Endothelial cell of umbilical vein (primary cell): ENCODE results near the gene NUBPL. TPM values are rescaled to one million over a fixed set of nuclear protein-coding genes. Genes with fewer than 3 reads are reported as not detected.

ENCODE experiments used
- BruUV-seq: library from RNA; stranded (reverse); fragments of 400-500 nt; replicated peaks from 2 replicates; lab custom pipeline; 2021; lab: Mats Ljungman, UMichigan
- CTCF ChIA-PET: fragments of 300-600, 350-600 bp; sonication (Branson Sonifier 250); formaldehyde crosslinking; loops from one replicate; lab custom pipeline; 2021; ENCODE audit warnings: antibody characterized with exemption, inconsistent platforms; lab: Charles Lee
- POLR2A ChIA-PET: fragments of 300-600, 350-600 bp; sonication (Branson Sonifier 250); formaldehyde crosslinking; loops from one replicate; lab custom pipeline; 2021; ENCODE audit warnings: antibody characterized with exemption, inconsistent platforms; lab: Charles Lee
- DNase-seq: peaks from one replicate; pipeline ENCODE4 v3.0.0-alpha.2; 2011; ENCODE audit warnings: low read depth, low spot score
- FAIRE-seq: peaks from 2 replicates; lab custom pipeline; 2011; peaks lifted over from hg19 to GRCh38; lab: Jason Lieb, UNC
- H2AFZ ChIP-seq: 2 replicates; pipeline ENCODE4 v1.6.0; 2012; ENCODE audit warnings: low read depth, low read length, control low read depth, inconsistent platforms
- H3K27ac ChIP-seq: 2 replicates; pipeline ENCODE4 v1.5.1; 2011; ENCODE audit warnings: low read depth, mild to moderate bottlenecking, control low read depth, low read length, moderate library complexity; ENCODE audit not compliant: insufficient read depth
- H3K27me3 ChIP-seq, 2 experiments: 2 replicates each; pipeline versions ENCODE4 v1.6.0 to v1.6.1; 2011; ENCODE audit warnings: low read length in 2 of 2, mixed read lengths in 1 of 2; ENCODE audit not compliant: control insufficient read depth in 2 of 2, insufficient read depth in 2 of 2
- H3K36me3 ChIP-seq, 2 experiments: 2 replicates in 1 of 2; 3 replicates in 1 of 2; pipeline ENCODE4 v1.5.1; 2011; ENCODE audit warnings: low read length in 2 of 2, mild to moderate bottlenecking in 1 of 2, moderate library complexity in 1 of 2; ENCODE audit not compliant: control insufficient read depth in 2 of 2, insufficient read depth in 2 of 2; ENCODE audit errors: extremely low read depth in 1 of 2
- H3K4me1 ChIP-seq: 3 replicates; pipeline ENCODE4 v1.5.1; 2011; ENCODE audit warnings: mild to moderate bottlenecking, low read length; ENCODE audit not compliant: control insufficient read depth, insufficient read depth; ENCODE audit errors: extremely low read depth
- H3K4me2 ChIP-seq: 2 replicates; pipeline ENCODE4 v1.6.1; 2011; ENCODE audit warnings: low read length, control low read depth, mixed read lengths; ENCODE audit not compliant: insufficient read depth
- H3K4me3 ChIP-seq, 3 experiments: fragments of 200-600 bp in 1 of 3; sonication (generic), shearing (Covaris generic) in 1 of 3; replicated peaks in 1 of 3; 2 replicates each; pipeline ENCODE4 v1.5.1; 2011 to 2016; ENCODE audit warnings: control low read depth in 3 of 3, low read length in 3 of 3, mild to moderate bottlenecking in 2 of 3, inconsistent platforms in 1 of 3, low read depth in 1 of 3, moderate library complexity in 1 of 3; ENCODE audit not compliant: insufficient read depth in 1 of 3
- H3K79me2 ChIP-seq: 2 replicates; pipeline ENCODE4 v1.6.0; 2012; ENCODE audit warnings: low read length, inconsistent platforms; ENCODE audit not compliant: control insufficient read depth, insufficient read depth
- H3K9ac ChIP-seq: replicated peaks from 2 replicates; pipeline ENCODE3; 2011; ENCODE audit warnings: low read length, control low read depth; ENCODE audit not compliant: insufficient read depth; ENCODE audit errors: extremely low read depth
- H3K9me1 ChIP-seq: replicated peaks from 3 replicates; pipeline ENCODE4 v1.6.0; 2011; ENCODE audit warnings: mild to moderate bottlenecking, low read length; ENCODE audit not compliant: control insufficient read depth, insufficient read depth; ENCODE audit errors: extremely low read depth
- H3K9me3 ChIP-seq: replicated peaks from 2 replicates; pipeline ENCODE4 v1.5.1; 2012; ENCODE audit warnings: low read length, inconsistent platforms; ENCODE audit not compliant: control insufficient read depth, insufficient read depth
- H4K20me1 ChIP-seq: replicated peaks from 2 replicates; pipeline ENCODE3; 2011; ENCODE audit warnings: mild to moderate bottlenecking, low read length; ENCODE audit not compliant: control insufficient read depth, insufficient read depth; ENCODE audit errors: extremely low read depth
- CTCF ChIP-seq, 2 donors: IDR thresholded peaks; 1 replicate in 1 of 2; 2 replicates in 1 of 2; pipeline ENCODE4 v1.5.1; 2011; ENCODE audit warnings: low read length in 2 of 2, mild to moderate bottlenecking in 2 of 2, moderate library complexity in 2 of 2, control low read depth in 1 of 2, inconsistent platforms in 1 of 2, low read depth in 1 of 2; ENCODE audit not compliant: insufficient read depth in 1 of 2; ENCODE audit errors: extremely low read depth in 1 of 2
- EZH2 ChIP-seq: IDR thresholded peaks from 2 replicates; pipeline ENCODE4 v1.6.1; 2012; ENCODE audit warnings: borderline replicate concordance, low read depth, mild to moderate bottlenecking, moderate library complexity, low read length, inconsistent platforms; ENCODE audit not compliant: severe bottlenecking
- FOS ChIP-seq: IDR thresholded peaks from 2 replicates; pipeline ENCODE4 v1.6.1; 2011; ENCODE audit warnings: mild to moderate bottlenecking, low read length, moderate library complexity, borderline replicate concordance; ENCODE audit not compliant: insufficient read depth
- GATA2 ChIP-seq: IDR thresholded peaks from 2 replicates; pipeline ENCODE4 v1.7.0; 2011; ENCODE audit warnings: low read depth, mild to moderate bottlenecking, moderate library complexity, mixed read lengths, low read length; ENCODE audit not compliant: insufficient read length, insufficient read depth
- JUN ChIP-seq: IDR thresholded peaks from 2 replicates; pipeline ENCODE4 v1.6.1; 2011; ENCODE audit warnings: borderline replicate concordance, low read depth; ENCODE audit not compliant: insufficient read length, insufficient read depth
- MYC ChIP-seq: IDR thresholded peaks from one replicate; pipeline ENCODE4 v1.6.1; 2011; ENCODE audit warnings: mild to moderate bottlenecking, low read depth, low read length
- POLR2A ChIP-seq: IDR thresholded peaks from 2 replicates; pipeline ENCODE4 v1.6.1; 2012; ENCODE audit warnings: low read depth, mild to moderate bottlenecking, control low read depth, low read length
- POLR2AphosphoS5 ChIP-seq: IDR thresholded peaks from 2 replicates; pipeline ENCODE4 v1.6.1; 2012; ENCODE audit warnings: low read depth, mild to moderate bottlenecking, control low read depth, low read length, moderate library complexity; ENCODE audit not compliant: insufficient read depth
- dilution Hi-C: fragments of 300-500 bp; cut with MboI; formaldehyde crosslinking; loops from one replicate; pipeline ENCODE4 v1.15.0; 2019; ENCODE audit warnings: low sequenced_read_pairs; ENCODE audit not compliant: extremely low pct_ligation_motif_present
- intact Hi-C: fragments of 100-400 bp; cut with micrococcal nuclease; formaldehyde crosslinking; loops from one replicate; pipeline ENCODE4 v1.10.0; 2022
- polyA plus RNA-seq, 4 experiments: library from polyadenylated mRNA; depleted of rRNA in 3 of 4; stranded (reverse) in 3 of 4; unstranded in 1 of 4; fragments of >200 nt; gene quantifications; 2 replicates each; pipeline versions ENCODE4 v1.2.1 to v1.2.3, GENCODE V29; 2011 to 2012; ENCODE audit warnings: missing spikeins in 1 of 4
- total RNA-seq: library from RNA; stranded (reverse); gene quantifications from 2 replicates; pipeline ENCODE4 v1.2.3, GENCODE V29; 2021
- TF ChIP-seq, protein P1 (sequence below): IDR thresholded peaks from 2 replicates; pipeline ENCODE4 v1.6.1; 2011; ENCODE audit not compliant: insufficient read depth, insufficient read length

NUBPL gene
- total and polyA plus RNA-seq, 2 donors (not counting 3 experiments of a cell fraction or from before 2014, with no cell fraction given), result 2.1 to 12.3 TPM

DNA sequence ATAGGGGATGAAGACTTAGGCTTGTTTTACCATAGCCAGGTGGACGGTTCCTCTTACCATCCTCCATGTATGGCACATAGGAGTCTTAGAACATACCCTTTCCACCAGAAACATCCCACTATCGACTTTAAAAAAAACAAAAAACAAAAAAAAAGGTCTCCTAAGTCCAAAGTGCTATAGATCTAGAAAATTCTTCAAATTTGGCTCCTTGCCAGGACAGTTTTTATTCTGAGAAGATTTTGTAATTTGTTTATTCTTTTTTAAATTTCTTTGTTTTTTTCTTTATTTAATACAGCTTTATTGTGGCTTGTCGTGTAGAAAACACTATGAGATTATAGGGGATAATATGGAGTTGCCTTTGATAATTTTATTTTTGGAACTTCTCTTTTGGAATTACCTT, 197.7 kb downstream of the NUBPL start:
- Histone ChIP-seq H3K9ac (no peak overlapping the region), H3K9me3 (no peaks in the 10 kb centered on the region), H2AFZ (no peak overlapping the region), H3K4me3 (no peak overlapping the region), H3K9me1 (no peaks in the 10 kb centered on the region), H3K27me3 (no peaks in the 10 kb centered on the region), H3K36me3 (no peaks in the 10 kb centered on the region), H3K79me2 (no peaks in the 10 kb centered on the region), H3K4me2 (no peak overlapping the region), H3K27ac (no peak overlapping the region), H3K4me1 (no peaks in the 10 kb centered on the region), H4K20me1 (no peaks in the 10 kb centered on the region)
- TF ChIP-seq EZH2 (no peak), CTCF (IDR thresholded peaks at IDR 0.05; ENCODE audit: extremely low read depth in 1 of 2, insufficient read depth in 1 of 2, low read depth in 1 of 2, low read length in 2 of 2) (no peak), POLR2AphosphoS5 (no peak)
- ChIA-PET POLR2A (no interaction called here), CTCF (no interaction called here)
- intact Hi-C loops, result no loop called here
- FAIRE-seq (no peak), DNase-seq (no peak)
- BruUV-seq, result no TSS peak
- dilution Hi-C loops, result no loop called here

- Histone ChIP-seq H3K4me2 (no peak overlapping the region), H3K36me3 (no peaks in the 10 kb centered on the region), H3K4me3 (no peak overlapping the region), H3K9ac (no peak overlapping the region), H4K20me1 (no peaks in the 10 kb centered on the region), H3K4me1 (no peaks in the 10 kb centered on the region), H3K9me3 (no peaks in the 10 kb centered on the region), H3K79me2 (no peaks in the 10 kb centered on the region), H3K27ac (no peak overlapping the region), H3K9me1 (no peaks in the 10 kb centered on the region), H2AFZ (no peak overlapping the region), H3K27me3 (no peaks in the 10 kb centered on the region)
- no peak for TF ChIP-seq EZH2
- no peak for TF ChIP-seq GATA2
- no peak for TF ChIP-seq POLR2A
- TF ChIP-seq FOS, result no peak
- TF ChIP-seq, protein P1, sequence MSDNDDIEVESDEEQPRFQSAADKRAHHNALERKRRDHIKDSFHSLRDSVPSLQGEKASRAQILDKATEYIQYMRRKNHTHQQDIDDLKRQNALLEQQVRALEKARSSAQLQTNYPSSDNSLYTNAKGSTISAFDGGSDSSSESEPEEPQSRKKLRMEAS, result no peak
- TF ChIP-seq POLR2AphosphoS5, result no peak
- TF ChIP-seq MYC, result no peak
- no peak for TF ChIP-seq JUN
- no peak for TF ChIP-seq CTCF (IDR thresholded peaks at IDR 0.05; ENCODE audit: extremely low read depth in 1 of 2, insufficient read depth in 1 of 2, low read depth in 1 of 2, low read length in 2 of 2)
- ChIA-PET CTCF (interaction anchor here (1.0 kb wide), 1 partner anchor 11 kb away, joined by 3 read pairs; no protein-coding TSS in a partner anchor), POLR2A (no interaction called here)
- intact Hi-C loops (no loop called here), dilution Hi-C loops (no loop called here)
- BruUV-seq, result no TSS peak
- DNase-seq (no peak), FAIRE-seq (no peak)
Measured at GRCh38 chr14:31760277-31760676, 199.1 kb downstream of the NUBPL start.
